ENCODE results near the gene FILIP1L.

DNA sequence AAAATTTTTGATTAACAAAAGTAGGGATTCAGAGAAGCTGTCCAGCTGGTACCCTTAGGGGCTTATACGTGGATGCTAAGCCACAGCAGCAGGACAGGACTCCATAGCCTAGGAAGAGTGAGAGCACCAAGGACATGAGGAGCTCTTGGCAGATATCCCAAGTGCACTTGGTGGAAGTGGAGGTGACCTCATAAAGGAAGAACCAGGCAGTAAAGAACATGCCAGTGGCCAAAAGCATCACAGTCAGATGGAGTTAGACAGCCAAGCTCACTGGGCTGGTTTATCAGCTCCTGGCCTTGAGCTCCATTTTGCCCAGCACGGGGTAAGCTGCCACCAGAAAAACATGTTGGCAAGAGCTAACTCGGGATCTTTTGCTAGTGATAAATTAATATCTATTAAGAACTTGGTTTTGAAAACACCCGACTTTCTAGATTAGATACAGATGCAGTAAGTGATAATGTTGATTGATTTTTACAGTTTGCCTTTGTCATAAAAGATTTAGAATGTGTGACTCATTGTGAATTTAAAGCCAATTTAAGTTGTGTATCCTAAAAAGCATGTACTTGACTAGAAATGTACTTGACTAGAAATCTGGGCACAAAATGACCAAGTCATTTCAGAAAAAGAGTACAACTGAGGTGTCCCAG, 188.6 kb downstream of the FILIP1L start:
- TF ChIP-seq, protein P1, sequence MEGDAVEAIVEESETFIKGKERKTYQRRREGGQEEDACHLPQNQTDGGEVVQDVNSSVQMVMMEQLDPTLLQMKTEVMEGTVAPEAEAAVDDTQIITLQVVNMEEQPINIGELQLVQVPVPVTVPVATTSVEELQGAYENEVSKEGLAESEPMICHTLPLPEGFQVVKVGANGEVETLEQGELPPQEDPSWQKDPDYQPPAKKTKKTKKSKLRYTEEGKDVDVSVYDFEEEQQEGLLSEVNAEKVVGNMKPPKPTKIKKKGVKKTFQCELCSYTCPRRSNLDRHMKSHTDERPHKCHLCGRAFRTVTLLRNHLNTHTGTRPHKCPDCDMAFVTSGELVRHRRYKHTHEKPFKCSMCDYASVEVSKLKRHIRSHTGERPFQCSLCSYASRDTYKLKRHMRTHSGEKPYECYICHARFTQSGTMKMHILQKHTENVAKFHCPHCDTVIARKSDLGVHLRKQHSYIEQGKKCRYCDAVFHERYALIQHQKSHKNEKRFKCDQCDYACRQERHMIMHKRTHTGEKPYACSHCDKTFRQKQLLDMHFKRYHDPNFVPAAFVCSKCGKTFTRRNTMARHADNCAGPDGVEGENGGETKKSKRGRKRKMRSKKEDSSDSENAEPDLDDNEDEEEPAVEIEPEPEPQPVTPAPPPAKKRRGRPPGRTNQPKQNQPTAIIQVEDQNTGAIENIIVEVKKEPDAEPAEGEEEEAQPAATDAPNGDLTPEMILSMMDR (IDR thresholded peaks at IDR 0.05): no peak
- TF ChIP-seq POLR2A (IDR thresholded peaks at IDR 0.05): no peak

All from thyroid gland (tissue), 4 donors.